HEK293T (cell line): ENCODE data around the gene RBPMS2.

Experiments
- ARNT ChIP-seq: fragments of 450-650 bp; IDR thresholded peaks from 2 replicates; pipeline ENCODE4 v1.6.1; 2017; ENCODE audit warnings: mild to moderate bottlenecking
- BHLHE40 ChIP-seq: fragments of 450-650 bp; IDR thresholded peaks from 2 replicates; pipeline ENCODE4 v1.6.1; 2016; ENCODE audit warnings: mild to moderate bottlenecking, moderate library complexity, borderline replicate concordance
- ELF4 ChIP-seq: fragments of 450-650 bp; IDR thresholded peaks from 2 replicates; pipeline ENCODE4 v1.6.1; 2017; ENCODE audit warnings: antibody characterized with exemption
- FOXA1 ChIP-seq: fragments of 450-650 bp; IDR thresholded peaks from 2 replicates; pipeline ENCODE4 v1.6.1; 2016; ENCODE audit warnings: mild to moderate bottlenecking
- FOXK2 ChIP-seq: fragments of 450-650 bp; IDR thresholded peaks from 2 replicates; pipeline ENCODE4 v1.6.1; 2016; ENCODE audit warnings: mild to moderate bottlenecking
- FOXM1 ChIP-seq: fragments of 450-650 bp; IDR thresholded peaks from 2 replicates; pipeline ENCODE4 v1.6.1; 2017; ENCODE audit warnings: mild to moderate bottlenecking, borderline replicate concordance
- L3MBTL2 ChIP-seq: fragments of 450-650 bp; conservative IDR thresholded peaks from 2 replicates; pipeline ENCODE4 v1.6.1; 2016; ENCODE audit warnings: mild to moderate bottlenecking
- LEF1 ChIP-seq: fragments of 450-650 bp; IDR thresholded peaks from 2 replicates; pipeline ENCODE4 v1.6.1; 2017; ENCODE audit warnings: mild to moderate bottlenecking, borderline replicate concordance
- NFRKB ChIP-seq: fragments of 450-650 bp; IDR thresholded peaks from 2 replicates; pipeline ENCODE4 v1.6.1; 2016; ENCODE audit warnings: mild to moderate bottlenecking, moderate library complexity
- SUZ12 ChIP-seq: fragments of 450-650 bp; IDR thresholded peaks from 2 replicates; pipeline ENCODE4 v1.6.1; 2016; ENCODE audit warnings: mild to moderate bottlenecking
- TARDBP ChIP-seq: fragments of 450-650 bp; IDR thresholded peaks from 2 replicates; pipeline ENCODE4 v1.6.1; 2016
- ZNF384 ChIP-seq: fragments of 450-650 bp; IDR thresholded peaks from 2 replicates; pipeline ENCODE4 v1.6.1; 2016

- TF ChIP-seq NFRKB (no peak), LEF1 (no peak), FOXA1 (no peak), BHLHE40 (no peak), SUZ12 (no peak), L3MBTL2 (no peak), FOXK2 (no peak), ELF4 (no peak), TARDBP (no peak), ZNF384 (no peak), ARNT (no peak), FOXM1 (no peak)
Observed at GRCh38 chr15:64766058-64766457, 9.3 kb downstream of the RBPMS2 start.
